Stimulated activated naive CD8-positive, alpha-beta T cell treated with anti-CD3 and anti-CD28 coated beads, Interleukin-15, amount 100 ng/mL, for 72 hours (primary cell): Measurements from ENCODE around the gene TEX9.

ENCODE experiments used
- ATAC-seq: fragments of 150-1000 bp; cut with Tn5 transposase; 2 replicates; pipeline ENCODE4 v1.10.0; 2021; ENCODE audit warnings: mild to moderate bottlenecking, moderate library complexity
- DNase-seq, 2 donors: peaks; one replicate each; pipeline ENCODE4 v3.0.0; 2021 to 2022
- H3K27ac Mint-ChIP-seq, 2 donors: one replicate each; pipeline ENCODE4 v1.8.0; 2022; ENCODE audit warnings: mild to moderate bottlenecking in 2 of 2, mixed read lengths in 2 of 2, moderate library complexity in 2 of 2
- H3K27me3 Mint-ChIP-seq: one replicate; pipeline ENCODE4 v1.8.0; 2022; ENCODE audit warnings: mixed read lengths
- H3K4me1 Mint-ChIP-seq: one replicate; pipeline ENCODE4 v1.8.0; 2022; ENCODE audit warnings: mild to moderate bottlenecking, mixed read lengths
- H3K4me3 Mint-ChIP-seq, 2 donors: one replicate each; pipeline ENCODE4 v1.8.0; 2022; ENCODE audit warnings: mild to moderate bottlenecking in 2 of 2, mixed read lengths in 2 of 2, moderate library complexity in 1 of 2
- H3K9me3 Mint-ChIP-seq, 2 donors: one replicate each; pipeline ENCODE4 v1.8.0; 2022; ENCODE audit warnings: mixed read lengths in 2 of 2

Gene TEX9

DNA sequence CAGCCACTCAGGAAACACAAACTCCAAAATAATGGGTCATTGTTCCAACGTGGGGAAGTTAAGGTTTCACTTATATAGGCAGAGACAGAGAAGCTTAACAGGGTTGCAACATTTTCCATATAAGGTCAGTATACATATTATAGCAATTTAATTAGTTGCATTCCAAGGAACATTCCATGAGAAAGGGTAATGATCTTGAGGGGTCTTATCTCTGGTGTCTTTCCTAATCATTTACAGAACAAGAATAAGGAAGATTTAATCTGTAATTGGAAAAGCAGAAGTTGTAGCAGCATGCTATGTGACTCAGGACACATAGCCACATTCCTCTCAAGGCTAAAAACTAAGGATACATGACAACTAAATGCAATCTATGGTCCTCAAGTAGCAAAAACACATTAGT lies 94.8 kb downstream of the TEX9 start:
- H3K27ac Mint-ChIP-seq: no peak overlapping the region
- peaks cover 8% of the 10 kb centered on the region for H3K4me1 Mint-ChIP-seq
- DNase-seq (no peak), ATAC-seq (no peak)
- no peak overlapping the region for H3K4me3 Mint-ChIP-seq
- no peaks in the 10 kb centered on the region for H3K9me3 Mint-ChIP-seq
- peaks cover 36% of the 10 kb centered on the region for H3K27me3 Mint-ChIP-seq

DNA sequence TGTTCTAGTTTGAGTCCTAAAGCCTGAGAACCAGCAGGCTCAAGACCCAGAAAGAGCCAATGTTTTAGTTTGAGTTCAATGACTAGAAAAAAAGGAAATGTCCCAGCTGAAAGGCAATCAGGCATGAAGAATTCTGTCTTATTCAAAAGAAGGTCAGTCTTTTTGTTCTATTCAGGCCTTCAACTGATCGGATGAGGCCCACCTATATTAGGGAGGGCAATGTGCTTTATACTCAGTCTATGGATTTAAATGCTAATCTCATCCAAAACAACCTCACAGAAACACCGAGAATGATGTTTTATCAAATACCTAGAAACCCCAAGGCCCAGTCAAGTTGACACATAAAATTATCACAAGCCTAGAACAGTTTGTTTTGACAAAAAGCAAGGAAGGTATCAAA lies 95.7 kb downstream of the TEX9 start:
- Mint-ChIP-seq H3K9me3 (no peaks in the 10 kb centered on the region), H3K4me3 (no peak overlapping the region), H3K27me3 (peaks cover 37% of the 10 kb centered on the region), H3K4me1 (peaks cover 11% of the 10 kb centered on the region), H3K27ac (no peak overlapping the region)
- no peak for ATAC-seq
- DNase-seq: no peak

DNA sequence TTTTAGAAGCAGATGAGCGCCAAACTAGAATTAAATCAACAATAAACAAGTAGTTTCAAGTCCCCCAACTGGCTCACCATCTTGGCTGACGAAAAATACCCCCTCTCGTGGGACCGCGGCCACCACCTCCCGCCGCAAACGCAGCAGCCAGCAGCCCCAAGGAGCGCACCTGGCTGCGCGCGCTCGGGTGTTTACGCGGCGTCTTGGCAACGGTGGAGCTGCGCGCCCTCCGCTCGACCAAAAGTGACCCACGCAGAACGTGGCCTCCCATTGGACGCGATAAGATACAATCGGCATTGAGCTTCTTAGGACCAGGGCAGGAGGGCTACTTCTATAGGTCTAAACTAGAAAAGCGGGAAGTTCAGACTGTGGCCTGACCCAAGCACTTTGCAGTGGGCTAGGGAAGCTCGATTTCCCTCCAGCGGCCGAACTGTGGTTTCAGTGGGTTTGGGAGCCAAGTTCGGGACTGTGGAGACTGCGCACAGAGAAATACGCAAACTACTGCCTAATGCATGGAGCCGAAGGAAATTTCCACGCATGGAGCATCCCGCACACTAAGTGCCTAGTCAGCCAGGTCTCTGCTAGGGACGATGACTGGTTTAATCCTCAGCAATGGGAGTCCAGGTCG lies 99.8 kb downstream of the TEX9 start, which contains the start of gene MNS1:
Gene MNS1, minus strand, starts transcription at position 245 of the 628 bp plus-strand sequence. Its CDS starts 165 bp downstream, at position 80.
- Mint-ChIP-seq H3K4me3 (peak within 1 kb of the TSS; percentile 96 to 97), H3K4me1 (peaks cover 25% of the 10 kb centered on the region), H3K9me3 (no peaks in the 10 kb centered on the region), H3K27me3 (peaks cover 27% of the 10 kb centered on the region), H3K27ac (peak within 1 kb of the TSS; percentile 90 to 96)
- peak; percentile 82 to 90 for DNase-seq
- ATAC-seq: peak; percentile 99

GRCh38 chr15:56467616-56468015 lies 102.4 kb downstream of the TEX9 start:
- no peak overlapping the region for H3K27ac Mint-ChIP-seq
- H3K9me3 Mint-ChIP-seq: no peaks in the 10 kb centered on the region
- DNase-seq: no peak
- H3K27me3 Mint-ChIP-seq: peaks cover 21% of the 10 kb centered on the region
- H3K4me1 Mint-ChIP-seq: peaks cover 25% of the 10 kb centered on the region
- H3K4me3 Mint-ChIP-seq: no peak overlapping the region
- ATAC-seq: no peak

- Mint-ChIP-seq H3K27me3 (peaks cover 18% of the 10 kb centered on the region), H3K4me3 (peak overlapping the region; percentile 68 to 76), H3K4me1 (peaks cover 25% of the 10 kb centered on the region), H3K27ac (no peak overlapping the region), H3K9me3 (no peaks in the 10 kb centered on the region)
- no peak for DNase-seq
- peak; percentile 53 for ATAC-seq
These were observed 103.2 kb downstream of the TEX9 start for GRCh38 chr15:56468401-56468800.

DNA sequence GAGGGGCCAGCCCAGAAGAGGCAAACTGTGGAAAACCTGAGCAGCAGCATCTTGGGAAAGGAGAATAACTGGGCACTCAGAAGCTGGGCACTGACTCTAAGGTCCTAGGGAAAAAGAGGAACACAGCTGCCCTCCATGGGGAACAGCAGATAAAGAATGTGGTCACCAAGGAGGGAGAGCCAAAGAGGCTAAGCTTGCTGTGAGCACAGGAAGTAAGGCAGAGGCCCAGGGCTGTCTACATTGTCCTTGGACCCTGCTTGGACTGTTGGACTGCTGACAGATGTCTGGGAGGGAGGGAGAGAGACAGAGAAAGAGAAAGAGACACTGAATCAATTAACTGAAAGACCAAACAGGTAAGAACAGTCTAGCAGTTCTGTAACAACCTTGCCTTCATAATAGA lies 104.3 kb downstream of the TEX9 start:
- Mint-ChIP-seq H3K9me3 (no peaks in the 10 kb centered on the region), H3K4me3 (no peak overlapping the region), H3K27ac (no peak overlapping the region), H3K27me3 (peaks cover 8% of the 10 kb centered on the region), H3K4me1 (peaks cover 22% of the 10 kb centered on the region)
- ATAC-seq: no peak
- DNase-seq: no peak

GRCh38 chr15:56471440-56472069 lies 106.3 kb downstream of the TEX9 start:
- no peak for DNase-seq
- no peak for ATAC-seq
- H3K27me3 Mint-ChIP-seq: no peaks in the 10 kb centered on the region

GRCh38 chr15:56472278-56472677 lies 107.1 kb downstream of the TEX9 start:
- ATAC-seq (no peak), DNase-seq (no peak)
- Mint-ChIP-seq H3K9me3 (no peaks in the 10 kb centered on the region), H3K27me3 (no peaks in the 10 kb centered on the region), H3K4me1 (peaks cover 11% of the 10 kb centered on the region), H3K4me3 (no peak overlapping the region), H3K27ac (no peak overlapping the region)

More at GRCh38 chr15:56471440-56472069, 106.3 kb downstream of the TEX9 start:
- no peak overlapping the region for H3K27ac Mint-ChIP-seq
- H3K4me3 Mint-ChIP-seq: no peak overlapping the region
- H3K4me1 Mint-ChIP-seq: peaks cover 11% of the 10 kb centered on the region
- H3K9me3 Mint-ChIP-seq: no peaks in the 10 kb centered on the region

- H3K27ac Mint-ChIP-seq: no peak overlapping the region
- H3K4me1 Mint-ChIP-seq: peaks cover 9% of the 10 kb centered on the region
- ATAC-seq (no peak), DNase-seq (no peak)
- no peaks in the 10 kb centered on the region for H3K9me3 Mint-ChIP-seq
- no peak overlapping the region for H3K4me3 Mint-ChIP-seq
- H3K27me3 Mint-ChIP-seq: no peaks in the 10 kb centered on the region
These were observed 107.8 kb downstream of the TEX9 start for GRCh38 chr15:56473017-56473416.

DNA sequence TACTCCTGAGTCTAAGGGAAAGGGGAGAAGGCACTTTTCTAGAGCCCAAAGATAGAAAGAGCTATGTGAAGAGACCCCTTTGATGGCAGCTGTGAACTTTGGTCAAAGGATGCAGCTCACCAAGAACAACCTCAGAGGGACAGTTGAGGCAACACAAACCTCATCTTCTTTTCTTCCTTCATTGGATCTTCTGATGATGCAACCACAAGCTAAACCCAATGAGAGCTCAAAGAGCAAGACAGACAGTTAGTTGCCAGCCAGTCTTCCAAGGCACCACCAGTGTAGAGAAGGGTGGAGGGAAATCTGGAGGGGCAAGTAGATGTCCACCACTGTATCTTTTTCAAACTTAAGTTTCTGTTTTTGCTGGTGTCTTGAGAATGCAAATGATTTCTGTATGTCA lies 110.1 kb downstream of the TEX9 start:
- DNase-seq: no peak
- Mint-ChIP-seq H3K27ac (no peak overlapping the region), H3K4me1 (no peaks in the 10 kb centered on the region), H3K9me3 (peaks cover 7% of the 10 kb centered on the region in 2 donors), H3K27me3 (no peaks in the 10 kb centered on the region), H3K4me3 (no peak overlapping the region)
- ATAC-seq: no peak
